Neural cell (in vitro differentiated cells): ENCODE measurements around the gene FGF14. TPM values are rescaled to one million over a fixed set of nuclear protein-coding genes. Genes with fewer than 3 reads are reported as not detected.

ENCODE experiments used
- H2AFZ ChIP-seq: fragments of 200-600, 300-800 bp; sonication (generic), shearing (Covaris generic); 2 replicates; pipeline ENCODE4 v1.6.0; 2014; ENCODE audit warnings: low read depth, mild to moderate bottlenecking, antibody characterized with exemption, low read length, moderate library complexity
- H3F3A ChIP-seq: fragments of 200-600 bp; shearing (Covaris generic); 2 replicates; pipeline ENCODE4 v1.6.1; 2016; ENCODE audit warnings: mild to moderate bottlenecking, moderate library complexity, mixed read lengths, antibody characterized with exemption, low read length; ENCODE audit not compliant: insufficient read depth, poor library complexity, severe bottlenecking
- H3K27ac ChIP-seq: fragments of 200-600, 300-800 bp; sonication (generic), shearing (Covaris generic); 2 replicates; pipeline ENCODE4 v1.5.1; 2014; ENCODE audit warnings: mild to moderate bottlenecking, low read length, moderate library complexity
- H3K27me3 ChIP-seq: fragments of 300-800, 200-600 bp; sonication (generic), shearing (Covaris generic); 2 replicates; pipeline ENCODE4 v1.6.0; 2014; ENCODE audit warnings: mild to moderate bottlenecking, low read depth, low read length, moderate library complexity; ENCODE audit not compliant: insufficient read depth
- H3K36me3 ChIP-seq: fragments of 300-800, 200-600 bp; sonication (generic), shearing (Covaris generic); 2 replicates; pipeline ENCODE4 v1.5.1; 2014; ENCODE audit warnings: mild to moderate bottlenecking, antibody characterized with exemption, low read length, moderate library complexity; ENCODE audit not compliant: insufficient read depth
- H3K4me2 ChIP-seq: fragments of 300-800, 200-600 bp; sonication (generic), shearing (Covaris generic); 2 replicates; pipeline ENCODE4 v1.6.0; 2014; ENCODE audit warnings: mild to moderate bottlenecking, low read length
- H3K4me3 ChIP-seq: fragments of 300-800, 200-600 bp; sonication (generic), shearing (Covaris generic); 2 replicates; pipeline ENCODE4 v1.5.1; 2014; ENCODE audit warnings: mild to moderate bottlenecking, low read length, moderate library complexity
- H3K79me2 ChIP-seq: fragments of 200-600 bp; shearing (Covaris generic); replicated peaks from 2 replicates; pipeline ENCODE4 v1.6.0; 2014; ENCODE audit warnings: mild to moderate bottlenecking, low read length, moderate library complexity; ENCODE audit not compliant: insufficient read depth
- H3K9ac ChIP-seq: fragments of 300-800, 200-600 bp; sonication (generic), shearing (Covaris generic); 2 replicates; pipeline ENCODE4 v1.6.1; 2016; ENCODE audit warnings: mild to moderate bottlenecking, low read length, mixed read lengths
- H3K9me2 ChIP-seq: fragments of 200-600 bp; shearing (Covaris generic); 2 replicates; pipeline ENCODE4 v1.6.1; 2016; ENCODE audit warnings: mild to moderate bottlenecking, low read length, mixed read lengths; ENCODE audit not compliant: insufficient read depth
- H3K9me3 ChIP-seq: fragments of 200-600, 300-800 bp; sonication (generic), shearing (Covaris generic); 2 replicates; pipeline ENCODE4 v1.6.1; 2016; ENCODE audit warnings: mild to moderate bottlenecking, mixed run types, low read length, moderate library complexity, mixed read lengths
- H4K20me1 ChIP-seq: fragments of 200-600 bp; shearing (Covaris generic); 2 replicates; pipeline ENCODE4 v1.6.1; 2016; ENCODE audit warnings: mild to moderate bottlenecking, mixed run types; ENCODE audit not compliant: insufficient read depth
- EP300 ChIP-seq: fragments of 450-650 bp; conservative IDR thresholded peaks from 2 replicates; pipeline ENCODE4 v1.6.1; 2014; ENCODE audit warnings: antibody characterized with exemption, mild to moderate bottlenecking, moderate library complexity; ENCODE audit not compliant: poor library complexity, severe bottlenecking
- EZH2 ChIP-seq: fragments of 200-600, 300-800 bp; shearing (Covaris generic), sonication (generic); IDR thresholded peaks from 2 replicates; pipeline ENCODE4 v1.6.1; 2014; ENCODE audit warnings: antibody characterized with exemption, low read length, borderline replicate concordance, mild to moderate bottlenecking; ENCODE audit not compliant: insufficient read depth, poor library complexity, severe bottlenecking
- MXI1 ChIP-seq: fragments of 450-650 bp; conservative IDR thresholded peaks from 2 replicates; pipeline ENCODE4 v1.6.1; 2014; ENCODE audit warnings: antibody characterized with exemption, mild to moderate bottlenecking; ENCODE audit not compliant: poor library complexity, severe bottlenecking
- POLR2AphosphoS5 ChIP-seq: IDR thresholded peaks from 2 replicates; pipeline ENCODE4 v1.6.1; 2012
- RAD21 ChIP-seq: fragments of 450-650 bp; conservative IDR thresholded peaks from 2 replicates; pipeline ENCODE4 v1.6.1; 2014; ENCODE audit warnings: antibody characterized with exemption, mild to moderate bottlenecking, moderate library complexity
- SMC3 ChIP-seq: fragments of 450-650 bp; conservative IDR thresholded peaks from 2 replicates; pipeline ENCODE4 v1.6.1; 2014; ENCODE audit warnings: antibody characterized with exemption, mild to moderate bottlenecking, moderate library complexity; ENCODE audit not compliant: poor library complexity
- TAF1 ChIP-seq: IDR thresholded peaks from 2 replicates; pipeline ENCODE4 v1.6.1; 2012; ENCODE audit warnings: low read depth
- polyA plus RNA-seq: library from polyadenylated mRNA; depleted of rRNA; stranded (reverse); fragments of >200 nt; gene quantifications from 2 replicates; pipeline ENCODE4 v1.2.3, GENCODE V29; 2014
- TF ChIP-seq, protein P1 (sequence below): IDR thresholded peaks from 2 replicates; pipeline ENCODE4 v1.6.1; 2012; ENCODE audit warnings: borderline replicate concordance
- TF ChIP-seq, protein P2 (sequence below): fragments of 450-650 bp; IDR thresholded peaks from 2 replicates; pipeline ENCODE4 v1.5.1; 2014; ENCODE audit warnings: antibody characterized with exemption, mild to moderate bottlenecking, moderate library complexity; ENCODE audit not compliant: poor library complexity, severe bottlenecking

Gene FGF14
- polyA plus RNA-seq, 1 donor from 2014 or later = 36.4 TPM

DNA sequence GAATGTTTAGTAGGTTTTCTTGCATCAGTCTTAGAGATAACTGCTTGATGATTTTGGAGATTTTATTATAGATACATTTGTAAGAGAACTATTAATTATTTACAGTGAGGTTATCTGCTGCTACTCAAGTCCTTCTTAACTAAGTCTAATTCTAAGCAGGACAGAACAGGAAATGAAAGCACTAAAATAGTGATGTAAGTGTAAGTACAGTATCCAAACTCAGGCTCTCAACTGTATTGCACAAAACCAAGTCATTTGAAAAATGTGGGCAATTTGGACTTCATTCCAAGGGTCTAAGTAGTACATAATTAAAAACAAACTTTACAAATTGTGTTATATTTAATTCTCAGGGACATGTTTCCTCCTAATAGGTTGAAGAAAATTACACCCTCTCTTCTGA, 532.3 kb downstream of the FGF14 start:
- Histone ChIP-seq H3K27me3 (no peaks in the 10 kb centered on the region), H3K9me2 (no peaks in the 10 kb centered on the region), H3K4me3 (no peak overlapping the region), H3K79me2 (no peaks in the 10 kb centered on the region), H2AFZ (no peak overlapping the region), H3K27ac (no peak overlapping the region), H4K20me1 (no peaks in the 10 kb centered on the region), H3F3A (no peaks in the 10 kb centered on the region), H3K9me3 (no peaks in the 10 kb centered on the region), H3K36me3 (no peaks in the 10 kb centered on the region), H3K9ac (no peak overlapping the region), H3K4me2 (no peak overlapping the region)
- TF ChIP-seq, protein P1, sequence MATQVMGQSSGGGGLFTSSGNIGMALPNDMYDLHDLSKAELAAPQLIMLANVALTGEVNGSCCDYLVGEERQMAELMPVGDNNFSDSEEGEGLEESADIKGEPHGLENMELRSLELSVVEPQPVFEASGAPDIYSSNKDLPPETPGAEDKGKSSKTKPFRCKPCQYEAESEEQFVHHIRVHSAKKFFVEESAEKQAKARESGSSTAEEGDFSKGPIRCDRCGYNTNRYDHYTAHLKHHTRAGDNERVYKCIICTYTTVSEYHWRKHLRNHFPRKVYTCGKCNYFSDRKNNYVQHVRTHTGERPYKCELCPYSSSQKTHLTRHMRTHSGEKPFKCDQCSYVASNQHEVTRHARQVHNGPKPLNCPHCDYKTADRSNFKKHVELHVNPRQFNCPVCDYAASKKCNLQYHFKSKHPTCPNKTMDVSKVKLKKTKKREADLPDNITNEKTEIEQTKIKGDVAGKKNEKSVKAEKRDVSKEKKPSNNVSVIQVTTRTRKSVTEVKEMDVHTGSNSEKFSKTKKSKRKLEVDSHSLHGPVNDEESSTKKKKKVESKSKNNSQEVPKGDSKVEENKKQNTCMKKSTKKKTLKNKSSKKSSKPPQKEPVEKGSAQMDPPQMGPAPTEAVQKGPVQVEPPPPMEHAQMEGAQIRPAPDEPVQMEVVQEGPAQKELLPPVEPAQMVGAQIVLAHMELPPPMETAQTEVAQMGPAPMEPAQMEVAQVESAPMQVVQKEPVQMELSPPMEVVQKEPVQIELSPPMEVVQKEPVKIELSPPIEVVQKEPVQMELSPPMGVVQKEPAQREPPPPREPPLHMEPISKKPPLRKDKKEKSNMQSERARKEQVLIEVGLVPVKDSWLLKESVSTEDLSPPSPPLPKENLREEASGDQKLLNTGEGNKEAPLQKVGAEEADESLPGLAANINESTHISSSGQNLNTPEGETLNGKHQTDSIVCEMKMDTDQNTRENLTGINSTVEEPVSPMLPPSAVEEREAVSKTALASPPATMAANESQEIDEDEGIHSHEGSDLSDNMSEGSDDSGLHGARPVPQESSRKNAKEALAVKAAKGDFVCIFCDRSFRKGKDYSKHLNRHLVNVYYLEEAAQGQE = no peak
- TF ChIP-seq MXI1 = no peak
- TF ChIP-seq POLR2AphosphoS5 = no peak
- TF ChIP-seq RAD21 = no peak
- no peak for TF ChIP-seq EZH2
- TF ChIP-seq SMC3 = no peak
- TF ChIP-seq, protein P2, sequence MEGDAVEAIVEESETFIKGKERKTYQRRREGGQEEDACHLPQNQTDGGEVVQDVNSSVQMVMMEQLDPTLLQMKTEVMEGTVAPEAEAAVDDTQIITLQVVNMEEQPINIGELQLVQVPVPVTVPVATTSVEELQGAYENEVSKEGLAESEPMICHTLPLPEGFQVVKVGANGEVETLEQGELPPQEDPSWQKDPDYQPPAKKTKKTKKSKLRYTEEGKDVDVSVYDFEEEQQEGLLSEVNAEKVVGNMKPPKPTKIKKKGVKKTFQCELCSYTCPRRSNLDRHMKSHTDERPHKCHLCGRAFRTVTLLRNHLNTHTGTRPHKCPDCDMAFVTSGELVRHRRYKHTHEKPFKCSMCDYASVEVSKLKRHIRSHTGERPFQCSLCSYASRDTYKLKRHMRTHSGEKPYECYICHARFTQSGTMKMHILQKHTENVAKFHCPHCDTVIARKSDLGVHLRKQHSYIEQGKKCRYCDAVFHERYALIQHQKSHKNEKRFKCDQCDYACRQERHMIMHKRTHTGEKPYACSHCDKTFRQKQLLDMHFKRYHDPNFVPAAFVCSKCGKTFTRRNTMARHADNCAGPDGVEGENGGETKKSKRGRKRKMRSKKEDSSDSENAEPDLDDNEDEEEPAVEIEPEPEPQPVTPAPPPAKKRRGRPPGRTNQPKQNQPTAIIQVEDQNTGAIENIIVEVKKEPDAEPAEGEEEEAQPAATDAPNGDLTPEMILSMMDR = no peak
- TF ChIP-seq EP300 = no peak

DNA sequence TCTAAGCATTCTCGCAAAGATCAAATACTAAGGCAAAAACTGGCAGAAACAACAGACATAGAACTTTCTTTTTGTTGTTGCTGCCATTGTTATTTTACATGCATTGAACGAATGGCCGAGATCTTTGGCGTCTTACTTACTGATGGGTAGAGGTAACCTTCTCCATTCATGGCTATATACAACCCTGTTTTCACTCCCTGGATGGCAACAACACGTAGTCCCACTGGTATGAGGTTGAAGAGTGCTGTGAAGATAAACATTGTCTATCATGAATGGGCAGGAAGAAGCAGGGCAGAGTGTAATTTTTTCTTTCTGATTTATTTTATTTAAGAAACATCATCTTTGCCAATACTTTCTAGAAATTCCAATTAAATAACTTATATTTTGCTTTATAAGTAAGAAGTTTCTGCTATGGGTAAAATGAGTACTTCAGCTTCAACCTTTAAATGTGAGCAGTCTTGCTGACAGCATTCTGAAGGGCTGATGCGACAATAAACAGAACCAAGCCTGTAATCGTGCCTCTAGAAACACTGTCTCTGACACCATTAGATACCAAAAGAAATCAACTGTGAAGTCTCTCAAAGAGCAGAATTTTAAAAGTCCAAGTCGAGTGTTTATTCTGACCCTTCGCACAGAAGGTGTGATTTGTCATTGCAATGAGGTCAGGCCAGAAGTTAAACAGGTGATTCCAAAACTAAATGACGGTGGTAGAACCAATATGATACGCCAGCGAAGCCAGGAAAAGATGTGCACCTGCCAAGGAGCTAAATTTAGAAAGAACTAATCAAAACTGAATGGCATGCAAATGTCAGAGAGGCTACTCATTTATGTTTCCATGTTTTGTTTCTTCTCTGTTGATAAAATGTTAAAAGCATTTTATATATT, 533.0 kb downstream of the FGF14 start:
- H3F3A ChIP-seq = no peaks in the 10 kb centered on the region
- H3K27ac ChIP-seq = no peak overlapping the region
- no peaks in the 10 kb centered on the region for H3K9me2 ChIP-seq
- H3K79me2 ChIP-seq = no peaks in the 10 kb centered on the region
- no peaks in the 10 kb centered on the region for H3K36me3 ChIP-seq
- no peaks in the 10 kb centered on the region for H3K27me3 ChIP-seq
- TF ChIP-seq, protein P2 = no peak
- TF ChIP-seq MXI1 (no peak), SMC3 (no peak), EP300 (no peak), TAF1 (no peak), EZH2 (no peak), RAD21 (no peak), POLR2AphosphoS5 (no peak)
- TF ChIP-seq, protein P1 = no peak
- no peaks in the 10 kb centered on the region for H4K20me1 ChIP-seq
- no peak overlapping the region for H2AFZ ChIP-seq
- no peak overlapping the region for H3K4me3 ChIP-seq
- H3K9me3 ChIP-seq = no peaks in the 10 kb centered on the region
- H3K9ac ChIP-seq = no peak overlapping the region
- no peak overlapping the region for H3K4me2 ChIP-seq
